Stomach (tissue), 9 donors: ENCODE measurements around the gene NRG2. TPM values are rescaled to one million over a fixed set of nuclear protein-coding genes. Genes with fewer than 3 reads are reported as not detected.

Experiments
- DNase-seq, 2 donors: peaks; one replicate each; pipeline versions ENCODE4 v3.0.0 to v3.0.0-alpha.2; 2013 to 2019
- H3K27ac ChIP-seq, 5 donors: fragments of 200-600 bp in 4 of 5; sonication (generic) in 4 of 5; one replicate each; pipeline ENCODE4 v1.5.1; 2013 to 2019; ENCODE audit warnings: mild to moderate bottlenecking in 1 of 5, moderate library complexity in 1 of 5
- H3K27me3 ChIP-seq, 3 donors: fragments of 200-600 bp; sonication (generic); one replicate each; pipeline ENCODE4 v1.5.1; 2017 to 2019; ENCODE audit warnings: mixed run types in 1 of 3
- H3K36me3 ChIP-seq, 4 donors: fragments of 200-600 bp; sonication (generic); 1 replicate in 3 of 4; 2 replicates in 1 of 4; pipeline ENCODE4 v1.5.1; 2016 to 2019
- H3K4me1 ChIP-seq, 4 donors: fragments of 200-600 bp; sonication (generic); one replicate each; pipeline ENCODE4 v1.5.1; 2016 to 2019
- H3K4me3 ChIP-seq, 4 donors: fragments of 200-600 bp; sonication (generic) in 3 of 4; one replicate each; pipeline ENCODE4 v1.5.1; 2016 to 2019; ENCODE audit warnings: mild to moderate bottlenecking in 1 of 4
- H3K9me3 ChIP-seq, 4 donors: fragments of 200-600 bp; sonication (generic); one replicate each; pipeline ENCODE4 v1.5.1; 2016 to 2019
- EP300 ChIP-seq: sonication (generic); formaldehyde crosslinking; IDR thresholded peaks from one replicate; pipeline ENCODE4 v1.6.1; 2017; ENCODE audit warnings: antibody characterized with exemption
- POLR2A ChIP-seq, 4 donors: fragments of 450-650 bp; IDR thresholded peaks; one replicate each; pipeline ENCODE4 v1.6.1; 2016; ENCODE audit warnings: antibody characterized with exemption in 4 of 4, control low read depth in 2 of 4, mild to moderate bottlenecking in 1 of 4, moderate library complexity in 1 of 4
- POLR2AphosphoS5 ChIP-seq, 3 donors: sonication (generic); formaldehyde crosslinking; IDR thresholded peaks; one replicate each; pipeline ENCODE4 v1.6.1; 2016; ENCODE audit warnings: antibody characterized with exemption in 3 of 3
- WGBS, 5 donors: extraction: QIAGEN DNeasy Blood & Tissue Kit in 3 of 5; methylation state at CpG; one replicate each; pipeline versions ENCODE4 v1.1.5 to v1.1.7; 2013 to 2018; 5-methylcytosine and 5-hydroxymethylcytosine counted together
- intact Hi-C: fragments of 100-400 bp; cut with DNase I; formaldehyde crosslinking; loops from one replicate; pipeline ENCODE4 v1.15.1; 2023; ENCODE audit warnings: low total_unique reads
- polyA plus RNA-seq, 3 donors: library from polyadenylated mRNA; stranded (reverse); fragments of 200-250 nt; gene quantifications; one replicate each; pipeline ENCODE4 v1.2.3, GENCODE V29; 2013
- total RNA-seq, 5 donors: library from RNA; depleted of rRNA; stranded (reverse); fragments of >200 nt; gene quantifications; one replicate each; pipeline versions ENCODE4 v1.1.0 to v1.2.3, GENCODE V29; 2014 to 2016
- TF ChIP-seq, protein P1 (sequence below), 7 experiments: fragments of 450-650 bp in 4 of 7; fragments of 200-600 bp in 3 of 7; sonication (generic) in 3 of 7; IDR thresholded peaks; one replicate each; pipeline ENCODE4 v1.5.1; 2016 to 2019; ENCODE audit warnings: antibody characterized with exemption in 7 of 7, control low read depth in 2 of 7, mild to moderate bottlenecking in 1 of 7
- donor health status: healthy with polysubstance abuse.
- donor health status: Bipolar disorder and iron deficiency.
- donor health status: healthy.

NRG2 gene
- total and polyA plus RNA-seq, 8 donors, result 0.25 to 22.2 (median 1.2) TPM; not detected in 1

DNA sequence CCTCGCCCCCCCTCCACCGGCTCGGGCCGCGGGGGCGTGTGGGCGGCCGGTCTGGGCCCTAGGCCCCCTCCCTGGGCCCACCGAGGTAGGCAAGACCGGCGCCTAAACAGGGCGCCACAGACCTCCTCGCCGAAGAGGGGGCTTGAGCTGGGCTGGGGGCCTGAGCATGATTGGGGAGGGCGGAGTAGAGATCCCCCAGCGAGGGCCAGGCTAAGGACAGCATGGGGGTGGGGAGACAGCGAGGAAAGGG is 138.6 kb downstream of the NRG2 start:
- H3K4me1 ChIP-seq, result peaks cover 15 to 25% (median 22%) of the 10 kb centered on the region in 4 donors
- TF ChIP-seq POLR2A (IDR thresholded peaks at IDR 0.05) (no peak), POLR2AphosphoS5 (IDR thresholded peaks at IDR 0.05) (no peak), EP300 (no peak)
- TF ChIP-seq, protein P1, sequence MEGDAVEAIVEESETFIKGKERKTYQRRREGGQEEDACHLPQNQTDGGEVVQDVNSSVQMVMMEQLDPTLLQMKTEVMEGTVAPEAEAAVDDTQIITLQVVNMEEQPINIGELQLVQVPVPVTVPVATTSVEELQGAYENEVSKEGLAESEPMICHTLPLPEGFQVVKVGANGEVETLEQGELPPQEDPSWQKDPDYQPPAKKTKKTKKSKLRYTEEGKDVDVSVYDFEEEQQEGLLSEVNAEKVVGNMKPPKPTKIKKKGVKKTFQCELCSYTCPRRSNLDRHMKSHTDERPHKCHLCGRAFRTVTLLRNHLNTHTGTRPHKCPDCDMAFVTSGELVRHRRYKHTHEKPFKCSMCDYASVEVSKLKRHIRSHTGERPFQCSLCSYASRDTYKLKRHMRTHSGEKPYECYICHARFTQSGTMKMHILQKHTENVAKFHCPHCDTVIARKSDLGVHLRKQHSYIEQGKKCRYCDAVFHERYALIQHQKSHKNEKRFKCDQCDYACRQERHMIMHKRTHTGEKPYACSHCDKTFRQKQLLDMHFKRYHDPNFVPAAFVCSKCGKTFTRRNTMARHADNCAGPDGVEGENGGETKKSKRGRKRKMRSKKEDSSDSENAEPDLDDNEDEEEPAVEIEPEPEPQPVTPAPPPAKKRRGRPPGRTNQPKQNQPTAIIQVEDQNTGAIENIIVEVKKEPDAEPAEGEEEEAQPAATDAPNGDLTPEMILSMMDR (IDR thresholded peaks at IDR 0.05), result no peak
- H3K36me3 ChIP-seq, result no peaks in the 10 kb centered on the region
- no peak overlapping the region for H3K27ac ChIP-seq
- peaks cover 0 to 64% (median 41%) of the 10 kb centered on the region in 3 donors for H3K27me3 ChIP-seq
- H3K4me3 ChIP-seq, result peak overlapping the region; percentile 45 to 64 (median 53)
- H3K9me3 ChIP-seq, result no peaks in the 10 kb centered on the region
- no peak for DNase-seq
- intact Hi-C loops, result no loop called here
- WGBS, 5 donors, result 2 to 5% (median 4%) methylated on average over 8 to 17 of the region's 17 CpGs

- intact Hi-C loops, result no loop called here
- Histone ChIP-seq H3K4me3 (peak overlapping the region; percentile 45 to 64 (median 53)), H3K36me3 (no peaks in the 10 kb centered on the region), H3K27me3 (peaks cover 0 to 64% (median 41%) of the 10 kb centered on the region in 3 donors), H3K4me1 (peaks cover 15 to 25% (median 22%) of the 10 kb centered on the region in 4 donors), H3K27ac (no peak overlapping the region), H3K9me3 (no peaks in the 10 kb centered on the region)
- TF ChIP-seq POLR2A (IDR thresholded peaks at IDR 0.05) (no peak), EP300 (no peak), POLR2AphosphoS5 (IDR thresholded peaks at IDR 0.05) (no peak)
- TF ChIP-seq, protein P1 (IDR thresholded peaks at IDR 0.05), result no peak
- 0 to 2% (median 1%) methylated on average over 31 to 89 of the region's 89 CpGs for WGBS, 5 donors
- peak in 1 of 2 donors; percentile 82 for DNase-seq
Measured at GRCh38 chr5:139903795-139904565, 139.1 kb downstream of the NRG2 start.

DNA sequence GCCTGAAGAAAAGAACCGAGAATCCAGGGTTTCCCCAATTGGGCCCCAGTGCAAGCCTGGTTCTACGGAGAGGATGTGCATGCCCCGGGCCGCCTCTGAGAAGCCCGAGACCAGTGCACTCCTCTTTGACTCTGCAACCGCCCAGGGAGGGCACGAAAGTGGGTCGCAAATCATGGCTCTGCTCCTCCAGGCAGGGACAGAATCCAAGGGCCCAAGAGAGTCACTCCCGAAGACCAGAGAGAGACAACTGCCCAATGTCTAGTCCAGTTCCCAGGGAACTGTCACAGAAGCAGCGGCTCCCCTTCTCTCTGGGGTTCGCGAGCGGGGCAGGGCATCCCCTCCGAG is 139.7 kb downstream of the NRG2 start:
- TF ChIP-seq POLR2AphosphoS5 (IDR thresholded peaks at IDR 0.05), result no peak
- no peak for TF ChIP-seq EP300
- no peak for TF ChIP-seq POLR2A (IDR thresholded peaks at IDR 0.05)
- TF ChIP-seq, protein P1 (IDR thresholded peaks at IDR 0.05), result no peak
- DNase-seq, result no peak
- H3K36me3 ChIP-seq, result no peaks in the 10 kb centered on the region
- H3K27ac ChIP-seq, result no peak overlapping the region
- H3K4me3 ChIP-seq, result peak overlapping the region; percentile 45 to 64 (median 53)
- H3K4me1 ChIP-seq, result peaks cover 15 to 25% (median 22%) of the 10 kb centered on the region in 4 donors
- no peaks in the 10 kb centered on the region for H3K9me3 ChIP-seq
- intact Hi-C loops, result no loop called here
- WGBS, 5 donors, result 15 to 40% (median 20%) methylated on average over 8 to 14 of the region's 14 CpGs
- H3K27me3 ChIP-seq, result peaks cover 0 to 64% (median 41%) of the 10 kb centered on the region in 3 donors

DNA sequence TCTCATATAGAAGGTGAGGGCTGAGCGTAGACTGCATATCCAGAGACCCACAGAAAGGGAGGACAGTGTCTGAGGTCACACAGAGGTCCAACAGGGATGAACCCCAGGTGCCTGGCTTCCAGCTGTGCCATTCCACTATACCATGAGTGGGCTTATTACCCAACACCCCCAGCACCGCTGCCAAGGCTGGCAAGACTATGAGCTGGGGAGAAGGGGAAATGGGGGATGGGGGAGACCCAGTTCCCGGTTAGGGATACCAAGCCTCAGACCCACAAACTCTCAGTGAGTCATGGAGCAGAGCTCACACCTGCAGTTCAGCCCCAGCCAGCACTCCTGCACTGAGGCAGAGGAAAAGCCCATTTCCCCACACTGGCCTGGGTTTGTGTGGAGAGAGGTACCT is 141.1 kb downstream of the NRG2 start:
- peaks cover 0 to 64% (median 41%) of the 10 kb centered on the region in 3 donors for H3K27me3 ChIP-seq
- no peak overlapping the region for H3K4me3 ChIP-seq
- no peak overlapping the region for H3K27ac ChIP-seq
- TF ChIP-seq POLR2AphosphoS5 (IDR thresholded peaks at IDR 0.05) (no peak), POLR2A (IDR thresholded peaks at IDR 0.05) (no peak)
- WGBS, 5 donors, result 68 to 72% (median 70%) methylated on average over 2 to 3 of the region's 3 CpGs
- H3K4me1 ChIP-seq, result peaks cover 15 to 25% (median 22%) of the 10 kb centered on the region in 4 donors
- H3K36me3 ChIP-seq, result no peaks in the 10 kb centered on the region
- no peaks in the 10 kb centered on the region for H3K9me3 ChIP-seq
- no peak for DNase-seq
- intact Hi-C loops, result no loop called here

DNA sequence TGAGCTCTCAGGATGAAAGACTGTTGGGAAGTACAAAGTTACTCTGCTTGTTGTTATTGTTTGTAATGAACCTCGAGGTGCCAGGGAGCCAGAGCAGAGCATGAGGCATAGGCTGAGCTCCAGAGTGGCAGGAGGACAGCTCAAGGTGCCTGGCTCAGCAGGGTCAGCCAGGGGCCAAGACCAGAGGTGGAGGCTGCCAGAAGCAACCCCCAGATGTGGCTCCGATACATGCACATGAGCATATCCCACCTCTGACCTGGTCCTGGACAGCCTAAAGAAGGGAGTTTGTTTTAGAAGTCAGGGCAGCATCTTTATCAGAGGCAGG is 141.9 kb downstream of the NRG2 start:
- Histone ChIP-seq H3K4me1 (peaks cover 15 to 27% (median 22%) of the 10 kb centered on the region in 4 donors), H3K4me3 (no peak overlapping the region), H3K36me3 (no peaks in the 10 kb centered on the region), H3K27me3 (peaks cover 0 to 58% (median 41%) of the 10 kb centered on the region in 3 donors), H3K27ac (no peak overlapping the region), H3K9me3 (no peaks in the 10 kb centered on the region)
- 60 to 69% (median 62%) methylated on average over 2 of the region's 2 CpGs for WGBS, 5 donors
- DNase-seq, result no peak
- TF ChIP-seq EP300 (no peak), POLR2A (IDR thresholded peaks at IDR 0.05) (no peak), POLR2AphosphoS5 (IDR thresholded peaks at IDR 0.05) (no peak)
- TF ChIP-seq, protein P1 (IDR thresholded peaks at IDR 0.05), result no peak
- intact Hi-C loops, result no loop called here
